NCI-H1048 (cell line): ENCODE results near the gene VAV2.
"Not testable (repeated sequence)": the region's sequence is repeated elsewhere in the genome, so short reads cannot be mapped to it uniquely, and the experiment has no call there.

ENCODE experiments used
- DNase-seq: peaks from one replicate; lab custom pipeline; 2025; lab: John Stamatoyannopoulos, UW

The VAV2 gene

DNA sequence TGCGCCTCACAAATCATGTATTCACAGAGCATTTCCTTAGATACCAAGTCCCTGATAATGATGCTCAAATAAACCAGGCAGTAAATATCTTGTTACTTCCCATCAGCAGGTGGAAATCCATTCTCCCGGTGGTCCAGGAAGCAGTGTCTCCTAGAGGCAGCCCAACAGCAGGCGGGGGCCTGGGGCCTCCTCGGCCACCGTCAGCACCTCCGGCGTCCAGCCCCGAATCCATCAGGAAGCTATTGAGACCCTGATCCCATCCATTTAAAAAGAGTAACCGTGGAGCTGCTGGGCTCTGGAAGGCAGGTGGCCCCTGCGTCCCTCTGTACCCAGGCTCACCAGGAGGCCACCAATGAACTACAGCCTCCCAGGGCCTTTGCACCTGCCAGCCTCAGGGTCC is 54.0 kb downstream of the VAV2 start:
- DNase-seq, result no peak

DNA sequence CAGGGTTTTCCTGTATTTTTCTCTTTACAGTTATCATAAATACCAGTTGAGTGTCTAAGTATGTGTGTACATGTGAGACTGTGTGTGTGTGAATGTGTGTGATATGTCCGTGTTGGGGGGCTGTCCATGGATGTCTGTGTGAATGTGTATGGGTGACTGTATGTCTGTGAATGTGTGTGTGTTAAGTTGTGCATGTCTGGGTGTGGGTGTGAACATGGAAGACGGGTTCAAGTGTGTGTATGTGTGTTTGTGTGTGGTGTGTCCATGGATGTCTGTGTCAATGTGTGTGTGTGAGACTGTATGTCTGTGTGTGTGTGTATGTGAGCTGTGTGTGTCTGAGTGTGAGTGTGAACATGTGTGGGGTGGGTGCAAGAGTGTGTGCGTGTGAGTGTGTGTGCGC is 55.0 kb downstream of the VAV2 start:
- no peak for DNase-seq

DNA sequence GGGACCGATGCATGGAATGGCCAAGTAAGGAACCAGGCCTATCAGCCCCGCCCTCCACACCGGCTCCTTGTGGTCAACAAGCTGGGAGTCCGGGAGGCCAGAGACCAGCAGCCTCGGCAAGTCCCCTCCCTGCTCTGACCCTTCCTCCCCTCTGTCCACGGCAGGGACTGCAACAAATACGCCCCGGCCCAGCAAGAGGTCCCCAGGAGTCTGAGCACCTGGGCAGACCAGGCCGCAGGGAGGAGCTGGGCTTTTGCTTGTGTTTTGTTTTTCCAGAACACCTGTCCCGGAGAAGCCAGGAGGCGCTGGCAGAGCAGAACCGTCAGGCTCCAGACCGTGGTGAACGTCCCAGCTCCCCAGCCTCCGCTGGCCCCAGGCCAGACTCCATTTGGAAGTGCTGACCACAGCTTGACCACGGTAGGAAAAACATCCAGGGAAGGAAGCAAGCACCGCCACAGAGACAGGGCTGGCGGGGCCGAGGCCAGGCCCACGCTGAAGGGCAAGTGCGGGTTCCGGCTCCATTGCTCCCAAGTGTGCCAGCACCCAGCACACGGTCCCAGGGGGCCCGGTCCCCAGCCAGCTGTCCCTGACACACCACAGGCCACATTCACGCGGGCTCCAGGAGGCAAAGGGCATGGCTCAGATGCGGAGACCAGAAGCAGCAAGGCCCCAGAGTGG is 56.7 kb downstream of the VAV2 start:
- DNase-seq, result no peak

DNA sequence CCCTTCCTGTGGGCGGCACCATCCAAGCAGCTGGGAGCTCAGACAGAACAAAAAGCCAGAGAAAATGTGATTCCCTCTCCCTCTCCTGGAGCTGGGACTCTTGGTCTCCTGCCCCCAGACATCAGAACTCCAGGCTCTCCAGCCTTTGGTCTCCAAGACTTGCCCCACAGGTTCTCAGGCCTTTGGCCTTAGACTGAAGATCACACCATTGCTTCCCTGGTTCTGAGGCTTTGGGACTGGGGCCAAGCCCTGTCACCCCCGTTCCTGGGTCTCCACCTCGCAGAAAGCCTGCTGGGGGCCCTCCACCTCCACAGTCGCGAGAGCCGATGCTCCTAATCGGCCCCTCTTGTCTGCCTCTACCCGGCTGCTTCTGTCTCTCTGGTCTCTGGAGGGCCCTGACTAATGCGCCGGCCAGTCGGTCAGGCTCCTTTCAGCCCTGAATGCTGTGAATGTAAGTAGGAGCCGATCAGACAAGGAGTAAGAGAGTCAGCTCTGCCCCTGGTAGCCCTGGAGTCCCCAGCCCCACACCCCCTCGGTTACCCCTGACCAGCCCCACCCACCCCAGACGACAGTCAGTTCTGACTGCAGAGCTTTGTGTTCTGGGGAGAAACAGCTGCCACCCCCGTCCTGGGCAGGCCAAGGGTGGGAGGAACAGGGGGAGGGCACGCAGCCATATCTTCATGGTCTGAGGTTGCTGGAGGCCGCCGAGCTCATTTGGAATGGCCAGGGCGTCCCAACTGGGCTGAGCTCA is 57.5 kb downstream of the VAV2 start:
- no peak for DNase-seq

DNA sequence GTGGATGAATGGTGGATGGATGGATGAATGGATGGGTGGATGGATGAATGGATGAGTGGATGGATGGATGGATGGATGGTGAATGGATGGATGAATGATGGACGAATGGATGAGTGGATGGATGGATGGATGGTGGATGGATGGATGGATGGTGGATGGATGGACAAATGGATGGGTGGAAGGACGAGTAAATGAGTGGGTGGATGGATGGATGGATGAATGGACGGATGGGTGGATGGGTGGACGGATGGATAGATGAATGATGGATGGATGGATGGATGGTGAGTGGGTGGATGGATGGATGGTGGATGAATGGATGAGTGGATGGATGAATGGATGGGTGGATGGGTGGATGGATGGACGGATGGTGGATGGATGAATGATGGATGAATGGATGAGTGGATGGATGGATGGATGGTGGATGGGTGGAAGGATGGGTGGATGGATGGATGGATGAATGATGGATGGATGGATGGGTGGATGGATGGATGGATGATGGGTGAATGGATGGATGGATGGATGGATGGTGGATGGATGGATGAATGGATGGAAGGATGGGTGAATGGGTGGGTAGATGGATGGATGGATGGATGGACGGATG is 58.6 kb downstream of the VAV2 start:
- no peak for DNase-seq

DNA sequence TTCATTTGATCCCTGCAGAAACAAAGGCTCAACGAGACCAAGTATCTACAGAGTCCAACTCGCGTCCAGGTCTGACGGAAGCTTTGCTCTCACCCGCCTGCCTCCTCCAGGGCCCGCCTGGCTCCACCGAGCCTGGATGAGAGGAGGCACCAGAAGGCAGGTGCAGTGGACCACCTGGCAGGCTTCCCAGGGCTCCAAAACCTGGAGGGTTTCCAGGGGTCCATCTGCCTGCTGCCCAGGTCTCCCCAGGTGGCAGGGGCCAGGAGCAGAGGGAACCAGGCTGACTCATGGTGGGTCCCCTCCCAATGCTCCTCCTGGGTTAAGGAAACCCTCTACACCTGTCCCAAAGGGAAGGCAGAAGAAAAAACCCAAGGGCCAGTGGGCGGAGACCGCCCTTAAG is 59.5 kb downstream of the VAV2 start:
- DNase-seq, result no peak

DNA sequence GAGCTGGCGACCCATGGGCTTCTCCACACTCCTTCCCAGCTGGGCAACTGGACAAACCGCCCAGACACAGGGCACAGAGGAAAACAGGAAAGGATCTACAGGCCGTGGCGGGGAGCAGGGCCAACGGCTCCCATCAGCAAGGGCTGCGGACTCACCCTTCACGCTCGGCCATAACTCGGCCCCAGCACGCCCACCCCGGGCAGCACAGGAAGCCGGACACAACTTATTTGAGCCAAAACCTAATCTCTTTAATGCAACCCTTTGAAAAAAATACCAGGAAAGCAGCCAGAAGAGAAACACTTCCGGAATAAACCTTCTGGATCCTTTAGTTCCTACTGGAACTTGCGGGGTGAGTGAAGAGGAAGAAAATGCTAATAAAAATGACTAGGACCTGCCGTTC is 59.9 kb downstream of the VAV2 start:
- DNase-seq, result no peak

DNA sequence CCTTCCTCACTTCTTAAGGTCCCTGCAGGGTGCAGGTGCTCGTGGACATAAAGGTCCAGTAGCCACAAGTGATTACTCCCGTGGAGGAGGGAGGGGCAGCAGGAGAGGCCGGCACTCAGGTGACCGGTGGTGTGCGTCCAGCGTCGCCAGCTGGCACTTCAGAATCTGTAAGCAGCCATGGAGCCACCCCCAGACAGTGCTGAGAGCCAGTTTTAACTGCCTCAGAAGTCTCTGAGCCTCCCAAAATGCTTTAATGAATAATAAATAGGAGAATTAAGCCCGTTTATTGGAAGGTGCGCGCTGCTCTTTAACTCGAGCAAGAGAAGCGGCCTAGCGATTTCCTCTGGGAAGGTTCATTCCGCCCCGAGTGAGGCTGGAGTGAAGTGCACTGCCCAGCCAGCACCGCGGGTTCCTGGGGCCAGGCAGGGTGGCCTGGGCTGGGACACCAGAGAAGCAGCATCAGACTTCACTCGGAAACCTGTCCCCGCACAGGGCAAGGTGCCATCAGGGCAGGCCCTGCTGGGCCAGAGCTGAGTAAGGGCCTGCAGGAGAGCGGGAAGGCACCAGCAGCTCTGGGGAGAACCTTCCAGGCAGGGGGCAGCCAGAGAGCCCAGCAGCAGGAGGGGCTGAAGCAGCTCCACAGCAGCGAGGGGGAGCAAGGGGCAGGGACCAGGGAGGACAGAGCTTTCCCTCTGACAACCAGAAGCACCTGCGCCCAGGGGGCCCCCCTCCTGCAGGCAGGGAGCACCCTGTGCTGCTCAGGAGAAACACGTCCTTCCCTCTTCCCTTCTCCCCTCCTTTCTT is 61.2 kb downstream of the VAV2 start:
- no peak for DNase-seq

DNA sequence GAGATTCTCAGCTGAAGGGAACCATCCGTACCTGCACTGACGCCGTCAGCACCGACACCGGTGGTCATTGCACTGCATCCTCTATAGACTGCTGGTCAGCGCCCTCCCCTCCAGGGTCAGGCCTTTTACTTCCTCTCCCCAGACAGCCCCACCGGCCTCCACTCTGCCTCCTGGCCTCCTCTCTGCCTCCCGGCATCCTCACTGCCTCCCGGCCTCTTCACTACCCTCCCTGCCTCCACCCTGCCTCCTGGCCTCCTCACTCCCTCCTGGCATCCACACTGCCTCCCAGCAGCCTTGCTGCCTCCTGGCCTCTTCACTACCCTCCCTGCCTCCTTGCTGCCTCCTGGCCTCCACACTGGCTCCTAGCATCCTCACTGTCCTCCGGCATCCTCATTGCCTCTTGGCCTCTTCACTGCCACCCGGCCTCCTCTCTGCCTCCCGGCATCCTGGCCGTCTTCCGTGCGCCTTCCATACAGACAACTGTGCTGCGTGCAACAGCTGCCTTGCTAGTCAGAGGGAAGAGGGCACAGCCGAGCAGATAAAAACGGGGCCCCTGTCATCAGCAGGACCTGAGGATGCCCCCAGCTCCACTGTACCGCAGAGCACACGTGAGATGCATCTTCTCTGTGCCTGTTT is 62.0 kb downstream of the VAV2 start:
- no peak for DNase-seq

DNA sequence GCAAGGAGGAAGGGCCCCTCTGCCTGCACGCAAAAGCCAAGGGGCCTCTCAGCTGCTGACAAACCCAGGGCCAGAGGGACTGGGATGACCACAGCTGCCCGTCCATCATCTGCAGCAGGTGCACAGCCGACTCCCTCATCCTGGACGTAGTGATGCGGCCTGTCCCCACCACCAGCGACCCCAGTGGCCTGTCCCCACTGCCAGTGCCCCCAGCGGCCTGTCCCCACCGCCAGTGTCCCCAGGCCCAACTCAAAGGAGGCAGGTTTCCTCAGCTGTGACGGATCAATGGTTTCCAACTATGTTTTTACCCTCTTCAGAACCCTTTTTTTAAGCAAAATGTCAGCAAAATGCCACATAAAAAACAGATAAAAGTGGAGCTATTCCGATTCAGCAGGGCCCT is 62.5 kb downstream of the VAV2 start:
- DNase-seq, result no peak

DNA sequence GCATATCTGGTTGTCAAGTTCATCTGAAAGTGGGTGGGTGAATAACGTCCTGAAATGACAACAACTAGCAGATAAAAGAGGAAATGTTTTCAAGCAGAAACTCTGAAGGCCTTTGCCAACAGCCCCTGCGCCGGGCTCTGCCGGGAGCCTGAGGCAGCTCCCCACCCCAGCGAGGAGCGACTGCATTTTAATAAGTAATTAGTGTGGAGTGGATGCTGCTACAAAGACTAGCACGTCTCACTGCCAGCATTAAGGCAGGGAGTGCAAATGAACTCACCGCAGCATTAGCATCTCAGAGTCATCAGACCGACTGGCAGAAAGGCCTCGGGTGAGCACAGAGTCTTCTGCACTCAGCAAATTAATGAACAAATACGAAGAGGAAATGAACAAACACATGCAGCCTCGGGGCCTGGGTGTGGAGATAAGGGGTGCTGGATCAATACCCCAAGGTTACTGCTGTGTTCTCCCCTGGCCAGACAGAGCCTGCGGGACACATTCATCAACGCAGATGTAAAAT is 63.8 kb downstream of the VAV2 start:
- no peak for DNase-seq

DNA sequence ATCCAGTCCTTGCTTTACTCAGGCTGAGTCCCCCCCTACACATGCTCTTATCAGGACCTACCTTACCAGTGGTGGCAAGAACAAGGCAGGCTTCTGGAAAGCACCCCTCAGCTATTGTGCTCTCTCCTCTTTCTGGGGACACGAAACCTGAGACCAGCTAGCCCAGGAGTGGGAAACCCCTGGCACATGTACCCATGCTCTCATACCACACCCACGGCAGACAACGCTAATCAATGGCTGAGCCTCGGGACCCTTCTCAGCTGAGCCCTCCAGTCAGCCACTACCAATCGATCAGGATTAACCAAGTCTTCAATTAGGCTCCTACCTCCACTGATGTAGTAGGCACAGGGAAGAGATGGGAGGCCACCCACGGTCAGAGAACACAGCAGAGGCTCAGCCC is 65.1 kb downstream of the VAV2 start:
- DNase-seq, result no peak

DNA sequence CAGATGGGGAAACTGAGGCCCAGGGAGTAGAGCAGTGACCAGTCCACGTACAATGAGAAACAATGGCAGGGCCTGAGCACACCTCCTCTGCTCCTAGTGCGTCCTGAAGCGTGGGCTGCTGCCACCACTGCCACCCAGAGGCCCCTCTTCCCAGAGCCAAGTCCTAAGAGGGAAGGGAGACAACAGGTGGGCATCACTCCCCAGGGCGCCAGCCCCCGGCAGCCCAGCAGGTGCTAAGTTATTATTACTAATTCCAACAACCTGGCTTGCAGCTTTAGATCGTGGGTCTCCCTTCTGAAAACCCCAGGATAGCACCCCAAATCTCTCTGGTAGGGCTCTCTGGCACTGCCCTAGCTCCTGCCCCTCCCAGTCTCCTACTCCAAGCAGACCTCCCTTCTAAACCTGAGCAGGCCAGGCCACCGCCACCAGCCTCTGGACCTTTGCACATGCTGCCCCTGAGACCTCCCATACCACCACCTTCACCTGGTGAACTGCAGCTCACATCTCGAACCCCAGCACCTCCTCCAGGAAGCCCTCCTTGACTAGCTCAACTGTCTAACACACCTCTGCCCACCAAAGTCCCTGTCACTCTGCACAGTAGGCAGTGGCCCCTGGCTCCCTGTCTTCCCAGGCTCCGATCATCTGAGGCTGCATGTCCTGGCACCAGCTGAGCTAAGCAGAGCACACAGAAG is 65.8 kb downstream of the VAV2 start:
- no peak for DNase-seq

DNA sequence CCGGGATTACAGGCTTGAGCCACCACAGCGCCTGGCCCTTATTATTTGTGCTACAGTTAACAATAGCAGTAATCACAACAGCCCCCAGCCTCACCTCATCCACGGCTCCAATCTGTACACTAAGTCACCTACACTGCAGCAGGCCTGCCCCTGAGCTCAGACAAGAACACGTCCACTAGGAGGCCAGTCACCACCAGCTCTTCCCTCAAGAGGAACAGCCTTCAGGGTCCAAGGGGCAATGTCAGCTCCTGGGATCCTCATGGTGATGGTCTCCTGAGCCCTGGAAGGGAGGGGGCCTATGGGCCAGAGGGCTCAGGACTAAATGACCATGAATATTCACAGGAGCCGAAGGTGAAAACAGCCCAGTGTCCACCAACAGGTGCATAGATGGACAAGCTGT is 67.7 kb downstream of the VAV2 start:
- no peak for DNase-seq

DNA sequence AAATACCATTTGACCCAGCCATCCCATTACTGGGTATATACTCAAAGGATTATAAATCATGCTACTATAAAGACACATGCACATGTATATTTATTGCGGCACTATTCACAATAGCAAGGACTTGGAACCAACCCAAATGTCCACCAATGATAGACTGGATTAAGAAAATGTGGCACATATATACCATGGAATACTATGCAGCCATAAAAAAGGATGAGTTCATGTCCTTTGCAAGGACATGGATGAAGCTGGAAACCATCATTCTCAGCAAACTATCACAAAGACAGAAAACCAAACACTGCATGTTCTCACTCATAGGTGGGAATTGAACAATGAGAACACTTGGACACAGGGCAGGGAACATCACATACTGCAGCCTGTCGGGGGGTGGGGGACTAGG is 68.5 kb downstream of the VAV2 start:
- DNase-seq, result not testable (repeated sequence)

DNA sequence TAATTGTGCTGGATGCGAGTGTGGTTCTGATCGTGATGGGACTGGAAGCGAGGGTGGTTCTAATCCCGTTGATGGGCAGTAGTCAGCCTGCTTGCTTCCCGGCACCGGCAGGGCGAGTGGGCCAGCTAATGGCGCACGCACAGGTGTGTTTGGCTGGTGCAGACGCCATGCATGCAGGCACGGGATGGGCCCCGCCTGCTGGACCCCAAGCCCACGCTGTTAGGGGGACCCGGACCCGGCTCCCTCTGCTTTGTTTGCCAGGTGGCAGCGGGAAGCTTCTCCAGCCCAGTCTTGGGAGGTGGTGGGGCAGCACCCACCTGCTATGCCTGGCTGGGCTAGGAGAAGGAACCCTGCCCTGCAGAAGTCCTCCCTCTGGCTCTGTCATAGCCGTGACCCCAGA is 70.3 kb downstream of the VAV2 start:
- no peak for DNase-seq

DNA sequence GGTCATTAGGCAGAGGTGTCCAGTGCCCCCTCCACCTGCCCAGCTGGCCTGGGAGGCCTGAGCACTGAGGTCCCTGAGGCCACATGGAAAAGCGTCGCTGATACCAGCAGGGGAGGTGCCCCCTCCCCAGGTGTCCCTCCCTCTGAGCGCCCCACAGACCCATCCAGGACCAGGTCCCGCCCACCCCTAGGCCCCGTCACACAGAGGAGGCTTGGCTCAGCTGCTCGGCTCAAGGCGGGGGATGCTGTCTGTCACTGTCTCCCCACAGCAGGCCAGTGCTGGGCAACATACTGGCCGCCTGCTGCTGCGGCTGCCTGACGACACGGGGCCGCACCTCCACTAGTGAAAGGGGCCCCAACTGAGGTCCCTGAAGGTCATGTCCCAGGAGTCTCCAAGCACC is 71.7 kb downstream of the VAV2 start:
- no peak for DNase-seq

DNA sequence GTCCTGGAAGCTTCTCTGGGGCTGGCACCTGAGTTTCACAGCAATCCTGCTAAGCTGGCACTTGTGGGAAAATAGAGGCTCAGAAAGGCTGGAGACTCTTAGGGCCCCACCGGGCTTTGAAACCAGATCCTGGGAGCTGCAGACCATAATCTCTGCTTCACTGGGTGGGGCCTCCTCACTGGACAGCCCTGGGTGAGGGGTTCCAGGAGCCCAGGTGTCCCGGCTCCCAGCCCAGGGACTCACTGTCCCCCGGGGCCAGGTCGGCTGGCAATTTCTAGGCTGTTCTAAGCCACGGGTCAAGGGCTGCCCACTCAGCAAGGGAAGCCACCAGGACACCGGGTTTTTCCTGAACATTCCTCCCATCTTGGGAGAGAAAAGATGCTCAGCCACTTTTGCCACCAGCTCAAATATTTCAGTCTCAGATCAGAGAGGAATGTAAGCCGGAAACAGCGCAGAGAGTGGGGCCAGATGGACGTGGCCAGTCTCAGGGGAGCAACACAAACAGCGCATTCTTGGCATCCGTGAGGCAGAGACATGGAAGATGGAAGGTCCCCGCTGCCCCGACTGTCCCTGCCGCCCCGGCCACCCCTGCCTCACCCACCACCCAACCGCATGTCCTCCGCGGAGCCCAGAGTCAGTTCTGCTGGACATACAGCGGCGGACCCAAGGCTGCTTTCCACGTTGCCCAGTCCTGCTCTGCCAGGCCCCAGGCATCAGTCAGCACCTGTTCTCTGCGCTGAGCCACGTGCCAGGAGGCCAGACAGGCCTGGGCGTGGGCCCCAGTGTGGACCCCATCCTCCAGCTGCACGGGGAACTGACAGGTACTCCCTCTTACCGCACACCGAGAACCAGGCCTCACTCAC is 72.6 kb downstream of the VAV2 start:
- no peak for DNase-seq

DNA sequence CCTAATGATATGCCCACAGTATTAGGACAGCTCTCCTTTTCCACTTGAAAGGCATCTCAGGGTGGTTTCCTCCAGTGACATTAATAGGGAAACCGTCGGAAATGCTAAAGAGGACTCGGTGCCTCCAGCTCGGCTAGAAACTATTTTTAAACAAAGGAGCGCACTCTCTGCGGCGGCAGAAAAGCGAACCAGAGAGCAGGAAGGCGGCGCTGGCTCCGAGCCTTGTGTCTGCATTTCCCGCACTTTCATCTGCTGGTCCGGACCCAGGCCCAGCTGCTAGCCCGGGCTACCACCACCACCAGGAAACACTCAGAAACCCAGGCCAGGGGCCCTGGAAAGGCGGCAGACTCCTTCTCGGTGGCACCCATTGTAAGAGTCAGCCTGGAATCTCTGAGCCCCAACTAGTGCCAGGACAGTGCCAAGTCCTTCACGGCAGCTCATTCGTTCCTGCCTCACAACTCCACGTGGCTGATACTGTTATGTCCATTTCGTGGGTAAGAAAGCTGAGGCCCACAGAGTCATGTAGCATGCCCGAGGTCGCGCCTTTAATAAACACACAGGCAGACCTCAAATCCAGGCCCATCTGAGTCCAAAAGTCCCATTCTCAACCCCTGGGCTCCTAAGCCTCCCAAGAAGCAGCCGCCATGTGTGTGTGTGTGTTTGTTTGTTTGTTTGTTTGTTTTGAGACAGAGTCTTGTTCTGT is 73.9 kb downstream of the VAV2 start:
- DNase-seq, result no peak

DNA sequence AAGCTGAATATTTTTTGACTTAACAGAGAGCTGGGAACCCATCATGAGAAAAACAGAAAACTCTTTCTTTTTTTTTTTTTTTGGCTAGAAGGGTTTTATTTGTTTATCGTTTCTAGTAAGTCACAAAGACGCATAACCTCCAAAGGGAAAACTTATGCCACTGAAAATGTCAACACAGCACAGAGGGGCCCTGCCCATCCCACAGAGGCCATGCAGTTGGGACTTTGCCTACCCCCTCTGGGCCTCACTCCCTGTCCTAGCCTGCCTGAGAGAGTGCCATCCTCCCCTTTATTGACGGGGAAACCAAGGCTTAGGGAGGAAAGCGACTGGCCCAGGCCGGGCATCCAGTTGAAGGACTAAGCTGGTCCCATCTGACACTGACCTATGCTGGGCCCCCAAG is 74.7 kb downstream of the VAV2 start:
- DNase-seq, result no peak
